Activated CD4-positive, alpha-beta T cell treated with anti-CD3 and anti-CD28 coated beads for 24 hours (primary cell): ENCODE results near the gene KCNJ16.

Experiments used
- DNase-seq, 2 donors: peaks; one replicate each; pipeline ENCODE4 v3.0.0-alpha.2; 2020; ENCODE audit warnings: low read depth in 2 of 2

The KCNJ16 gene

GRCh38 chr17:70098030-70098429 lies 23.0 kb downstream of the KCNJ16 start:
- no peak for DNase-seq

GRCh38 chr17:70099294-70099693 lies 24.3 kb downstream of the KCNJ16 start:
- no peak for DNase-seq

GRCh38 chr17:70099884-70100283 lies 24.9 kb downstream of the KCNJ16 start:
- DNase-seq = no peak

GRCh38 chr17:70100983-70101382 lies 26.0 kb downstream of the KCNJ16 start:
- DNase-seq = no peak

- no peak for DNase-seq
Observed at GRCh38 chr17:70102531-70102930, 27.5 kb downstream of the KCNJ16 start.

GRCh38 chr17:70104791-70105523 lies 29.9 kb downstream of the KCNJ16 start:
- DNase-seq = no peak

- DNase-seq = no peak
Observed at GRCh38 chr17:70105641-70106040, 30.6 kb downstream of the KCNJ16 start.

- DNase-seq = no peak
Observed at GRCh38 chr17:70106551-70106950, 31.5 kb downstream of the KCNJ16 start.

- no peak for DNase-seq
Observed at GRCh38 chr17:70107441-70107840, 32.4 kb downstream of the KCNJ16 start.

- no peak for DNase-seq
Observed at GRCh38 chr17:70107904-70108565, 33.0 kb downstream of the KCNJ16 start.

GRCh38 chr17:70109497-70109896 lies 34.5 kb downstream of the KCNJ16 start:
- no peak for DNase-seq

GRCh38 chr17:70110443-70110880 lies 35.4 kb downstream of the KCNJ16 start:
- DNase-seq = no peak

- DNase-seq = no peak
Observed at GRCh38 chr17:70111201-70111600, 36.2 kb downstream of the KCNJ16 start.

GRCh38 chr17:70114405-70114804 lies 39.4 kb downstream of the KCNJ16 start:
- DNase-seq = no peak

- DNase-seq = no peak
Observed at GRCh38 chr17:70115126-70115525, 40.1 kb downstream of the KCNJ16 start.

GRCh38 chr17:70116919-70117318 lies 41.9 kb downstream of the KCNJ16 start:
- no peak for DNase-seq

- no peak for DNase-seq
Observed at GRCh38 chr17:70119545-70119944, 44.5 kb downstream of the KCNJ16 start.

GRCh38 chr17:70119983-70120382 lies 45.0 kb downstream of the KCNJ16 start:
- DNase-seq = no peak

GRCh38 chr17:70120425-70120824 lies 45.4 kb downstream of the KCNJ16 start:
- no peak for DNase-seq

GRCh38 chr17:70121126-70121525 lies 46.1 kb downstream of the KCNJ16 start:
- DNase-seq = no peak

- DNase-seq = no peak
Observed at GRCh38 chr17:70123193-70123592, 48.2 kb downstream of the KCNJ16 start.

GRCh38 chr17:70124723-70125122 lies 49.7 kb downstream of the KCNJ16 start:
- DNase-seq = no peak

- no peak for DNase-seq
Observed at GRCh38 chr17:70127221-70127873, 52.3 kb downstream of the KCNJ16 start.
